DMS 273 (cell line): ENCODE results near the gene SPATA31A6.
"Not testable (repeated sequence)": the region's sequence is repeated elsewhere in the genome, so short reads cannot be mapped to it uniquely, and the experiment has no call there.

Source experiments
- DNase-seq: peaks from one replicate; lab custom pipeline; 2025; ENCODE audit not compliant: unreplicated experiment; lab: John Stamatoyannopoulos, UW

The SPATA31A6 gene

GRCh38 chr9:42183359-42183758 is at the start of gene SPATA31A6:
Gene SPATA31A6, plus strand, starts transcription at chr9:42183659. Its CDS starts 29 bp downstream, at chr9:42183688.
- DNase-seq = not testable (repeated sequence)

- DNase-seq = peak; percentile 38
Measured at GRCh38 chr9:42160299-42160698, 23.2 kb upstream of the SPATA31A6 start.

- DNase-seq = not testable (repeated sequence)
Measured at GRCh38 chr9:42219861-42220260, 36.4 kb downstream of the SPATA31A6 start.

DNA sequence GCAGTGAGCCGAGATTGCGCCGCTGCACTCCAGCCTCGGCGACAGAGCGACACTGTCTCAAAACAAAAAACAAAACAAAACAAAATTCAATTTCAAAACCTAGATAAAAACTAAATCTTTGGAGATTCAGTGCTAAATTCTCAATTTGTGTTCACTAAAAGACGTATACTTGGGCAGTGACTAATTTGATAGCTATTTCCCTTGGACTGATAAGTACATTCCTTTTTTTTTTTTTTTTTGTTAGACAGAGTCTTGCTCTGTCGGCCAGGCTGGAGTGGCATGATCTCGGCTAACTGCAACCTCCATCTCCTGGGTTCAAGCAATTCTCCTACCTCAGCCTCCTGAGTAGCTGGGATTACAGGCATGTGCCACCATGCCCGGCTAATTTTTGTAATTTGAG is 39.8 kb downstream of the SPATA31A6 start:
- DNase-seq = not testable (repeated sequence)

DNA sequence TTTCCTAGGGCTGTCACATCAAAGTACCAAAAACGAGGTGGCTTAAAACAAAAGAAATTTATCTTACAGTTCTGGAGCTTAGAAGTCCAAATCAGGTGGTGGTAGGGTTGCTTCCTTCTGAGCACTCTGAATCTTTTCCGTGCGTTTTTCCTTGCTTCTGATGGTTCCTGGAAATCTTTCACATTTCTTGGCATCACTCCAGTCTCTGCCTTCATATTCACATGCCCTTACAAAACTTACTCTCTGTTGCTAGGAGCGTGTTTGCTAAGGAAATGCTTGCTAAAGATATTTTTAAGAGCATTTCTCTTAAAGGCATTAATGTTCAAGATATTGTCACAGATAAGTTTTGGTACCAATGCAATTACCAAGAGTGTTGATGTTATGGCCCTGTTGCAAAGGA is 49.6 kb downstream of the SPATA31A6 start:
- not testable (repeated sequence) for DNase-seq

- not testable (repeated sequence) for DNase-seq
Measured at GRCh38 chr9:42234610-42235009, 51.2 kb downstream of the SPATA31A6 start.

- not testable (repeated sequence) for DNase-seq
Measured at GRCh38 chr9:42235352-42235991, 52.0 kb downstream of the SPATA31A6 start.

DNA sequence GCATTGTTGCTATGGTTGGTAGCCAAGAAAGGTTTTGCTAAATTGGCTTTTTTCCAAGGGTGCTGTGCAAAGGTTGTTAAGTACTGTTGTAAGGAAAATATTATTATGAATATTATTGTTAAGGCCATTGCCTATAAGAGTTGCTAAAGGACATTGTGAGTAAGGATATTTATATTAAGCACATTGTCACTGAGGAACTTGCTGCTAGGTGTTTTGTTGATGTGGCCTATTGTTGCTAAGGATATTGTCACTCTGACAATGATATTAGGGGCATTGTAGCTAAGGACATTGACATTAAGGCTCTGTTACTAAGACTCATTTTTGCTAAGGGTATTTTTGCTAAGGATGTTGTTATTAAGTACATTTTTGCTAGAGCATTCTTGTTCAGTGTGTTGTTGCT is 52.6 kb downstream of the SPATA31A6 start:
- DNase-seq = not testable (repeated sequence)

DNA sequence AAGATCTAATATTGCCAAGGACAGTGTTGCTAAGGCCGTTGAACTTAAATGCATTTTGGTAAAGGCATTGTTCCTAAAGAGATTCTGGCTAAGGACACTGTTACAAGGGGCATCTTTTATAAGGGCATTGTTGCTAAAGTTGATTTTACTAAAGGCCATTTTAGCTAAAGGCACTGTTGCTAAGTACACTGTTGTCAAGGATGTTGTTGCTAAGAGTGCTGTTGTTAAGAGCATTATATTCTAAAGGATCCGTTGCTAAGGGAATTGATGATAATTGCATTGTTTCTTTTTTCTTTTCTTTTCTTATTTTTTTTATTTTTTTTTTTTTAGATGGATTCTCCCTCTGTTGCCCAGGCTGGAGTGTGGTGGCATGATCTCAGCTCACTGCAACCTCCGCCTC is 53.9 kb downstream of the SPATA31A6 start:
- DNase-seq = not testable (repeated sequence)

DNA sequence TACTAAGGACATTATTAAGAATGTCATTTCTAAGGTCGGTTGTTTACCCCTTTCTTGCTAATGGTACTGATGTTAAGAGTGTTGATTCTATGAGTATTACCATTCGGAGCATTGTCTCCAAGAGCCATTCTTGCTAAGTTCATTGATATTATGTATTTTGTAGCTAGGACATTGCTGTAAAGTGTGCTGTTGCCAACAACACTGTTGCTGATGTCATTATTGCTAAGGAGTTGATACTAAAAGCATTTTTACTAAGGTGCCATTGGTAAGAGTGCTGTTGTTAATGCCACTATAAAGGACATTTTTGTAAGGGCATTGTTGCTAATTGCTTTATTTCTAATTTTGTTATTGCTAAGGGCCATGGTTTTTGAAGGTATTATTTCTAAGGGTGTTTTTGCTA is 55.4 kb downstream of the SPATA31A6 start:
- not testable (repeated sequence) for DNase-seq
